HEK293 (cell line): ENCODE measurements around the gene NME5.

ENCODE experiments used
- HOXD13 ChIP-seq: sonication (generic); formaldehyde crosslinking; IDR thresholded peaks from 2 replicates; pipeline ENCODE4 v1.8.0; 2022; ENCODE audit warnings: missing genetic modification reagents, borderline replicate concordance
- MZF1 ChIP-seq: fragments of 450-650 bp; formaldehyde crosslinking; IDR thresholded peaks from 2 replicates; pipeline ENCODE4 v1.5.1; 2017; ENCODE audit warnings: missing biosample characterization, missing genetic modification characterization, borderline replicate concordance
- OSR2 ChIP-seq: fragments of 450-650 bp; formaldehyde crosslinking; IDR thresholded peaks from 2 replicates; pipeline ENCODE4 v1.5.1; 2016; ENCODE audit warnings: missing biosample characterization, missing genetic modification characterization
- PRDM1 ChIP-seq: fragments of 450-650 bp; formaldehyde crosslinking; IDR thresholded peaks from 2 replicates; pipeline ENCODE4; 2016; ENCODE audit warnings: missing biosample characterization, missing genetic modification characterization
- SCRT2 ChIP-seq: fragments of 450-650 bp; formaldehyde crosslinking; IDR thresholded peaks from 2 replicates; pipeline ENCODE4 v1.5.1; 2016; ENCODE audit warnings: missing biosample characterization, missing genetic modification characterization
- SP2 ChIP-seq: fragments of 450-650 bp; formaldehyde crosslinking; IDR thresholded peaks from 2 replicates; pipeline ENCODE4 v1.5.1; 2016; ENCODE audit warnings: missing biosample characterization, missing genetic modification characterization
- SP3 ChIP-seq: fragments of 450-650 bp; formaldehyde crosslinking; IDR thresholded peaks from 2 replicates; pipeline ENCODE4 v1.5.1; 2016; ENCODE audit warnings: missing biosample characterization, missing genetic modification characterization
- ZBTB1 ChIP-seq: fragments of 450-650 bp; formaldehyde crosslinking; IDR thresholded peaks from 2 replicates; pipeline ENCODE4 v1.5.1; 2016; ENCODE audit warnings: missing biosample characterization, missing genetic modification characterization
- ZBTB21 ChIP-seq: fragments of 450-650 bp; formaldehyde crosslinking; IDR thresholded peaks from 2 replicates; pipeline ENCODE4 v1.5.1; 2017; ENCODE audit warnings: missing biosample characterization, missing genetic modification characterization
- ZBTB48 ChIP-seq: fragments of 450-650 bp; formaldehyde crosslinking; IDR thresholded peaks from 2 replicates; pipeline ENCODE4 v1.5.1; 2016; ENCODE audit warnings: missing biosample characterization, missing genetic modification characterization
- ZBTB49 ChIP-seq: fragments of 450-650 bp; formaldehyde crosslinking; IDR thresholded peaks from 2 replicates; pipeline ENCODE4 v1.5.1; 2016; ENCODE audit warnings: missing biosample characterization, missing genetic modification characterization, low read depth
- ZFP41 ChIP-seq: fragments of 450-650 bp; formaldehyde crosslinking; IDR thresholded peaks from 2 replicates; pipeline ENCODE4 v1.5.1; 2016; ENCODE audit warnings: missing biosample characterization, missing genetic modification characterization, borderline replicate concordance
- ZNF175 ChIP-seq: fragments of 450-650 bp; formaldehyde crosslinking; IDR thresholded peaks from 2 replicates; pipeline ENCODE4 v1.5.1; 2016; ENCODE audit warnings: missing biosample characterization, missing genetic modification characterization
- ZNF184 ChIP-seq: fragments of 450-650 bp; IDR thresholded peaks from 2 replicates; pipeline ENCODE4 v1.5.1; 2018; ENCODE audit warnings: missing biosample characterization, mild to moderate bottlenecking, missing genetic modification characterization
- ZNF19 ChIP-seq: fragments of 450-650 bp; formaldehyde crosslinking; IDR thresholded peaks from 2 replicates; pipeline ENCODE4; 2016; ENCODE audit warnings: missing biosample characterization, missing genetic modification characterization, low read depth
- ZNF23 ChIP-seq: fragments of 450-650 bp; formaldehyde crosslinking; IDR thresholded peaks from 2 replicates; pipeline ENCODE4 v1.5.1; 2016; ENCODE audit warnings: missing biosample characterization, missing genetic modification characterization, borderline replicate concordance
- ZNF266 ChIP-seq: fragments of 450-650 bp; formaldehyde crosslinking; IDR thresholded peaks from 2 replicates; pipeline ENCODE4 v1.5.1; 2016; ENCODE audit warnings: missing biosample characterization, missing genetic modification characterization, low read depth
- ZNF280C ChIP-seq: fragments of 450-650 bp; formaldehyde crosslinking; IDR thresholded peaks from 2 replicates; pipeline ENCODE4 v1.5.1; 2016; ENCODE audit warnings: missing biosample characterization, missing genetic modification characterization
- ZNF37A ChIP-seq: fragments of 450-650 bp; IDR thresholded peaks from 2 replicates; pipeline ENCODE4 v1.5.1; 2018; ENCODE audit warnings: missing biosample characterization, missing genetic modification characterization
- ZNF433 ChIP-seq: fragments of 450-650 bp; formaldehyde crosslinking; IDR thresholded peaks from 2 replicates; pipeline ENCODE4 v1.5.1; 2016; ENCODE audit warnings: missing biosample characterization, missing genetic modification characterization, low read depth
- ZNF473 ChIP-seq: fragments of 450-650 bp; formaldehyde crosslinking; IDR thresholded peaks from 2 replicates; pipeline ENCODE4 v1.5.1; 2017; ENCODE audit warnings: missing biosample characterization, missing genetic modification characterization
- ZNF510 ChIP-seq: fragments of 450-650 bp; formaldehyde crosslinking; IDR thresholded peaks from 2 replicates; pipeline ENCODE4 v1.5.1; 2018; ENCODE audit warnings: mild to moderate bottlenecking, missing genetic modification characterization, missing biosample characterization; ENCODE audit not compliant: insufficient replicate concordance
- ZNF544 ChIP-seq: fragments of 450-650 bp; formaldehyde crosslinking; IDR thresholded peaks from 2 replicates; pipeline ENCODE4 v1.5.0; 2017; ENCODE audit warnings: missing biosample characterization, missing genetic modification characterization
- ZNF561 ChIP-seq: fragments of 450-650 bp; IDR thresholded peaks from 2 replicates; pipeline ENCODE4 v1.5.1; 2018; ENCODE audit warnings: missing biosample characterization, missing genetic modification characterization, borderline replicate concordance
- ZNF621 ChIP-seq: fragments of 450-650 bp; formaldehyde crosslinking; IDR thresholded peaks from 2 replicates; pipeline ENCODE4 v1.5.1; 2017; ENCODE audit warnings: missing biosample characterization, missing genetic modification characterization
- ZNF639 ChIP-seq: fragments of 450-650 bp; formaldehyde crosslinking; IDR thresholded peaks from 2 replicates; pipeline ENCODE4 v1.5.1; 2016; ENCODE audit warnings: missing biosample characterization, missing genetic modification characterization
- ZNF664 ChIP-seq: fragments of 450-650 bp; formaldehyde crosslinking; IDR thresholded peaks from 2 replicates; pipeline ENCODE4 v1.5.1; 2016; ENCODE audit warnings: missing biosample characterization, missing genetic modification characterization
- ZNF670 ChIP-seq: fragments of 450-650 bp; formaldehyde crosslinking; IDR thresholded peaks from 2 replicates; pipeline ENCODE4 v1.5.1; 2016; ENCODE audit warnings: missing biosample characterization, missing genetic modification characterization, low read depth
- ZNF777 ChIP-seq: fragments of 450-650 bp; formaldehyde crosslinking; IDR thresholded peaks from 2 replicates; pipeline ENCODE4 v1.5.1; 2017; ENCODE audit warnings: missing biosample characterization, missing genetic modification characterization, borderline replicate concordance
- ZSCAN30 ChIP-seq: fragments of 450-650 bp; IDR thresholded peaks from 2 replicates; pipeline ENCODE4 v1.5.1; 2018; ENCODE audit warnings: missing biosample characterization, mild to moderate bottlenecking, missing genetic modification characterization, moderate library complexity
- TF ChIP-seq, protein P1 (sequence below): fragments of 450-650 bp; formaldehyde crosslinking; IDR thresholded peaks from 2 replicates; pipeline ENCODE4 v1.5.1; 2016; ENCODE audit warnings: missing biosample characterization, missing genetic modification characterization
- TF ChIP-seq, protein P2 (sequence below): fragments of 450-650 bp; formaldehyde crosslinking; IDR thresholded peaks from 2 replicates; pipeline ENCODE4 v1.5.1; 2016; ENCODE audit warnings: missing biosample characterization, missing genetic modification characterization
- TF ChIP-seq, protein P3 (sequence below): fragments of 450-650 bp; formaldehyde crosslinking; IDR thresholded peaks from 2 replicates; pipeline ENCODE4 v1.5.1; 2016; ENCODE audit warnings: missing biosample characterization, missing genetic modification characterization

NME5 gene

DNA sequence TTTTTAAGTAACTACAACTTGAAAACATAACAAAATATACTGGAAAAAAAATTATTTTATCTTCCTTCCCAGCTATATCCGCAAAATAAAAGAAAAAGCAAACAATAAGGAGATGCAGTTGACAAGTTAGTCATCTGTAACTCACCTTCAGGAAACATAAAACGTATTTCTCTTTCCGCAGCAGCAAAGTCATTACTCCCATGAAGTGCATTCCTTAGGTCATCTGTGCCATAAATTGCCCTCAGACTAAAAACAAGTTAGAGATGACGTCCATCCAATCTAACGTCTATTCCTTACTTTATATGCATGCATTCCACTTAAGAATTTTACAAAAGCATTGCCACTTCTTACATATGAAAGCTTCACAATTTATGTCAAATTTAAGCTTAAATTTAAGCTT, 10.9 kb downstream of the NME5 start (continued):
- TF ChIP-seq ZNF280C (tag by site-specific recombination), result no peak
- TF ChIP-seq MZF1 (tag by site-specific recombination), result no peak
- TF ChIP-seq ZNF175 (tag by site-specific recombination), result no peak
- no peak for TF ChIP-seq ZNF670 (tag by site-specific recombination)
- TF ChIP-seq ZNF639 (tag by site-specific recombination), result peak; percentile 58; the same call in 1 of the 2 replicates
- no peak for TF ChIP-seq ZNF777
- TF ChIP-seq ZNF473, result no peak
- TF ChIP-seq ZNF561 (tag by site-specific recombination), result no peak
- no peak for TF ChIP-seq ZBTB48 (tag by site-specific recombination)
- TF ChIP-seq, protein P1, sequence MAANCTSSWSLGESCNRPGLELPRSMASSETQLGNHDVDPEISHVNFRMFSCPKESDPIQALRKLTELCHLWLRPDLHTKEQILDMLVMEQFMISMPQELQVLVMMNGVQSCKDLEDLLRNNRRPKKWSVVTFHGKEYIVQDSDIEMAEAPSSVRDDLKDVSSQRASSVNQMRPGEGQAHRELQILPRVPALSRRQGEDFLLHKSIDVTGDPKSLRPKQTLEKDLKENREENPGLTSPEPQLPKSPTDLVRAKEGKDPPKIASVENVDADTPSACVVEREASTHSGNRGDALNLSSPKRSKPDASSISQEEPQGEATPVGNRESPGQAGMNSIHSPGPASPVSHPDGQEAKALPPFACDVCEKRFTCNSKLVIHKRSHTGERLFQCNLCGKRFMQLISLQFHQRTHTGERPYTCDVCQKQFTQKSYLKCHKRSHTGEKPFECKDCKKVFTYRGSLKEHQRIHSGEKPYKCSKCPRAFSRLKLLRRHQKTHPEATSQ, result no peak
- no peak for TF ChIP-seq ZNF184
- no peak for TF ChIP-seq ZNF664 (tag by site-specific recombination)
- no peak for TF ChIP-seq ZNF510 (tag by site-specific recombination)
- peak; percentile 67 for TF ChIP-seq ZBTB21 (tag by site-specific recombination)
- no peak for TF ChIP-seq ZNF23
- TF ChIP-seq SP2 (tag by site-specific recombination), result no peak
- TF ChIP-seq PRDM1 (tag by site-specific recombination), result no peak
- TF ChIP-seq OSR2, result peak; percentile 78
- TF ChIP-seq ZNF621, result no peak
- TF ChIP-seq ZFP41 (tag by site-specific recombination), result no peak
- no peak for TF ChIP-seq ZSCAN30 (tag by site-specific recombination)
- no peak for TF ChIP-seq ZNF266 (tag by site-specific recombination)
- TF ChIP-seq ZNF544, result no peak
- TF ChIP-seq SCRT2, result no peak
- no peak for TF ChIP-seq ZNF37A (tag by site-specific recombination)
- TF ChIP-seq ZBTB49 (tag by site-specific recombination), result no peak
- TF ChIP-seq SP3, result no peak
- 0 out of 2 replicates have a peak, but pooled peaks have one; percentile 35 for TF ChIP-seq ZBTB1 (tag by site-specific recombination)
- TF ChIP-seq ZNF19 (tag by site-specific recombination), result no peak
- TF ChIP-seq, protein P2, sequence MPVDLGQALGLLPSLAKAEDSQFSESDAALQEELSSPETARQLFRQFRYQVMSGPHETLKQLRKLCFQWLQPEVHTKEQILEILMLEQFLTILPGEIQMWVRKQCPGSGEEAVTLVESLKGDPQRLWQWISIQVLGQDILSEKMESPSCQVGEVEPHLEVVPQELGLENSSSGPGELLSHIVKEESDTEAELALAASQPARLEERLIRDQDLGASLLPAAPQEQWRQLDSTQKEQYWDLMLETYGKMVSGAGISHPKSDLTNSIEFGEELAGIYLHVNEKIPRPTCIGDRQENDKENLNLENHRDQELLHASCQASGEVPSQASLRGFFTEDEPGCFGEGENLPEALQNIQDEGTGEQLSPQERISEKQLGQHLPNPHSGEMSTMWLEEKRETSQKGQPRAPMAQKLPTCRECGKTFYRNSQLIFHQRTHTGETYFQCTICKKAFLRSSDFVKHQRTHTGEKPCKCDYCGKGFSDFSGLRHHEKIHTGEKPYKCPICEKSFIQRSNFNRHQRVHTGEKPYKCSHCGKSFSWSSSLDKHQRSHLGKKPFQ (tag by site-specific recombination), result no peak
- TF ChIP-seq ZNF433, result no peak
- TF ChIP-seq HOXD13 (CRISPR knock-in tag), result no peak
- TF ChIP-seq, protein P3, sequence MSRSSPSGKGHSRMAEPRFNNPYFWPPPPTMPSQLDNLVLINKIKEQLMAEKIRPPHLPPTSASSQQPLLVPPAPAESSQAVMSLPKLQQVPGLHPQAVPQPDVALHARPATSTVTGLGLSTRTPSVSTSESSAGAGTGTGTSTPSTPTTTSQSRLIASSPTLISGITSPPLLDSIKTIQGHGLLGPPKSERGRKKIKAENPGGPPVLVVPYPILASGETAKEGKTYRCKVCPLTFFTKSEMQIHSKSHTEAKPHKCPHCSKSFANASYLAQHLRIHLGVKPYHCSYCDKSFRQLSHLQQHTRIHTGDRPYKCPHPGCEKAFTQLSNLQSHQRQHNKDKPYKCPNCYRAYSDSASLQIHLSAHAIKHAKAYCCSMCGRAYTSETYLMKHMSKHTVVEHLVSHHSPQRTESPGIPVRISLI (tag by site-specific recombination), result no peak
